ENCODE data around the gene CCDC71. TPM values are rescaled to one million over a fixed set of nuclear protein-coding genes. Genes with fewer than 3 reads are reported as not detected.

CCDC71 gene
- total and polyA plus RNA-seq, 2 of the 13 experiments (the other 11 are each of a cell fraction or from before 2014, with no cell fraction given), result 9.7 to 14.3 TPM

- no peak for TF ChIP-seq ZNF597 (CRISPR knock-in tag; IDR thresholded peaks at IDR 0.05)
- 0 out of 2 replicates have a peak, but pooled peaks have one; percentile 47 for TF ChIP-seq ZNF709 (CRISPR knock-in tag; IDR thresholded peaks at IDR 0.05)
- no peak for TF ChIP-seq CBX2 (IDR thresholded peaks at IDR 0.05; ENCODE audit: low read depth, low read length)
- TF ChIP-seq CBX2 (CRISPR knock-in tag; IDR thresholded peaks at IDR 0.05; ENCODE audit: low read depth), result no peak
- peak; percentile 56; the same call in 1 of the 2 replicates for TF ChIP-seq HCFC1 (IDR thresholded peaks at IDR 0.05; ENCODE audit: low read depth, low read length)
- TF ChIP-seq HOXA7 (CRISPR knock-in tag; IDR thresholded peaks at IDR 0.05), result no peak
- no peak for TF ChIP-seq ZNF430 (CRISPR knock-in tag; IDR thresholded peaks at IDR 0.05)
- no peak for TF ChIP-seq TBX3 (IDR thresholded peaks at IDR 0.05; ENCODE audit: borderline replicate concordance)
- no peak for TF ChIP-seq ZNF598 (CRISPR knock-in tag; IDR thresholded peaks at IDR 0.05; ENCODE audit: borderline replicate concordance)
- TF ChIP-seq PBX3 (CRISPR knock-in tag; IDR thresholded peaks at IDR 0.05; ENCODE audit: borderline replicate concordance), result no peak
- TF ChIP-seq ZNF83 (CRISPR knock-in tag; IDR thresholded peaks at IDR 0.05; ENCODE audit: borderline replicate concordance), result 0 out of 2 replicates have a peak, but pooled peaks have one; percentile 47
- TF ChIP-seq PHF20 (CRISPR knock-in tag; IDR thresholded peaks at IDR 0.05), result peak; percentile 95
- TF ChIP-seq NR2F2 (IDR thresholded peaks at IDR 0.05; ENCODE audit: borderline replicate concordance, low read depth), result peak; percentile 24; the same call in 1 of the 2 replicates
- TF ChIP-seq GMEB1 (CRISPR knock-in tag; IDR thresholded peaks at IDR 0.05; ENCODE audit: borderline replicate concordance), result peak; percentile 85; the same call in 1 of the 2 replicates
- TF ChIP-seq TFE3 (CRISPR knock-in tag; IDR thresholded peaks at IDR 0.05), result peak; percentile 34; the same call in 1 of the 2 replicates
- TF ChIP-seq POGZ (CRISPR knock-in tag; IDR thresholded peaks at IDR 0.05), result peak; percentile 68; the same call in 1 of the 2 replicates
- TF ChIP-seq ZNF101 (CRISPR knock-in tag; IDR thresholded peaks at IDR 0.05; ENCODE audit: borderline replicate concordance, low read depth), result no peak
- peak; percentile 50; the same call in 1 of the 2 replicates for TF ChIP-seq SMAD1 (CRISPR knock-in tag; IDR thresholded peaks at IDR 0.05; ENCODE audit: borderline replicate concordance, low read depth)
- TF ChIP-seq U2AF1 (optimal IDR thresholded peaks at IDR 0.05; ENCODE audit: low read depth, low read length), result no peak
- TF ChIP-seq ZNF280B (CRISPR knock-in tag; IDR thresholded peaks at IDR 0.05; ENCODE audit: borderline replicate concordance), result no peak; the same call in 1 of the 2 replicates
- no peak for TF ChIP-seq TP53 (CRISPR knock-in tag; conservative IDR thresholded peaks at IDR 0.05)
- no peak for TF ChIP-seq ZNF296 (CRISPR knock-in tag; conservative IDR thresholded peaks at IDR 0.05)
- TF ChIP-seq ZNF782 (CRISPR knock-in tag; IDR thresholded peaks at IDR 0.05; ENCODE audit: borderline replicate concordance), result no peak
These were observed 45.5 kb downstream of the CCDC71 start, which contains the start of gene USP19 (continued) for GRCh38 chr3:49120438-49121131.

All from HepG2 (cell line).